NCI-H2196 treated with DMSO at 0.1 percent for 48 hours (cell line): ENCODE results near the gene RHOT2.

Experiments
- DNase-seq: peaks from one replicate; lab custom pipeline; 2025; ENCODE audit not compliant: unreplicated experiment; lab: John Stamatoyannopoulos, UW

Gene RHOT2

DNA sequence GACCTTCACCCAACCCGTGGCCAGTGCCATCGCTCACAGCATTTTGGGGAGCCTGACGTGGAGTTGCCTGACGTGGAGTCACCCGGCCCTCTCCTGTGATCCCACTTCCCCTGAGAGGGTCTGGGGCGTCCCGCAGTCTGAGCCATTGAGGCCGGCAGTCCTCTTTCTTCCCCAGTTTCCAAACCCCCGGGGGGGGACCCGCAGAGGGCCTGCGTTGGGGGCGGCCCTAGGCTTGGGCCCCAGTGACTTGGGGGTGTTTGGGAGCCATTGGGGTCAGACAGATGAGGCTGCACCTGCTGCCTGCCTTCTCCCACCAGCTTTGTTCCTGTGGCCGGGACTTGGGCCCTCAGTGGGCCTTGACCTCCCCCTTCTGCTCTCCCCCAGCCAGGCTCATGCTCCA lies 1.7 kb downstream of the RHOT2 start:
- no peak for DNase-seq

- no peak for DNase-seq
Measured at GRCh38 chr16:670485-671352, 2.8 kb downstream of the RHOT2 start.

- DNase-seq, result no peak
Measured at GRCh38 chr16:671353-672131, 3.6 kb downstream of the RHOT2 start.

DNA sequence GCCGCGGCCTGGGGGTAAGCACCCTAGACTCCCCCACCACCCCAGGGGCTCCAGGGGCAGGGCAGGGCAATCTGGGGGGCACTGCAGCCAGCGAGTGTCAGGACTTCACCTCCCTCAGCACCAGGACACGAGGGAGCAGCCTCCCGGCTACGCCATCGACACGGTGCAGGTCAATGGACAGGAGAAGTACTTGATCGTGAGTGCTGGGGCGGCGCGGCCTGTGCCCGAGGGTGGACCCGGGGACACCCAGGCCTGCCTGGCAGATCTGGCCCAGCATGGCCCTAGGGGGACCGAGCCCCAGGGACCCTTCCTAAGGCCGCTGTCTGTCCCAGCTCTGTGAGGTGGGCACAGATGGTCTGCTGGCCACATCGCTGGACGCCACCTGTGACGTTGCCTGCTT lies 4.4 kb downstream of the RHOT2 start:
- no peak for DNase-seq

GRCh38 chr16:672851-673250 lies 4.9 kb downstream of the RHOT2 start:
- DNase-seq, result no peak

DNA sequence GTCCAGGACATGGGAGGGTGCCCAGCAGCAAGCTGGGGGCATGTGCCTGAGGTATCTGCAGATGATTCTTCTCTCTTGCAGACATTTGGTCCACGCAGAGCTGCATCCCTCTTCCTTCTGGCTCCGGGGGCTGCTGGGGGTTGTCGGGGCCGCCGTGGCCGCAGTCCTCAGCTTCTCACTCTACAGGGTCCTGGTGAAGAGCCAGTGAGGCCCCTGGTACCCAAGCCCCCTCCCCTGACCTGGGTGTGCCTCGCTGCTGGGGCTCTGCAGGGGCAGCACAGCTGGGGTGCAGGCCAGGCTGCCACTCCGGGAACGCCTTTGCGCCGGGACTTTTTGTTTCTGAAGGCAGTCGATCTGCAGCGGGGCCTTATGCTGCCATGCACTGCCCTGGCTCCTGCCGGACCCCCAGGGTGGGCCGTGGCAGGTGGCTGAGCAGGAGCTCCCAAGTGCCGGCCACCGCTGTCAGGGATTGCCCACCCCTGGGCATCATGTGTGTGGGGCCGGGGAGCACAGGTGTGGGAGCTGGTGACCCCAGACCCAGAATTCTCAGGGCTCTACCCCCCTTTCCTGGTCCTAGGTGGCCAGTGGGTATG lies 5.6 kb downstream of the RHOT2 start:
- no peak for DNase-seq

DNA sequence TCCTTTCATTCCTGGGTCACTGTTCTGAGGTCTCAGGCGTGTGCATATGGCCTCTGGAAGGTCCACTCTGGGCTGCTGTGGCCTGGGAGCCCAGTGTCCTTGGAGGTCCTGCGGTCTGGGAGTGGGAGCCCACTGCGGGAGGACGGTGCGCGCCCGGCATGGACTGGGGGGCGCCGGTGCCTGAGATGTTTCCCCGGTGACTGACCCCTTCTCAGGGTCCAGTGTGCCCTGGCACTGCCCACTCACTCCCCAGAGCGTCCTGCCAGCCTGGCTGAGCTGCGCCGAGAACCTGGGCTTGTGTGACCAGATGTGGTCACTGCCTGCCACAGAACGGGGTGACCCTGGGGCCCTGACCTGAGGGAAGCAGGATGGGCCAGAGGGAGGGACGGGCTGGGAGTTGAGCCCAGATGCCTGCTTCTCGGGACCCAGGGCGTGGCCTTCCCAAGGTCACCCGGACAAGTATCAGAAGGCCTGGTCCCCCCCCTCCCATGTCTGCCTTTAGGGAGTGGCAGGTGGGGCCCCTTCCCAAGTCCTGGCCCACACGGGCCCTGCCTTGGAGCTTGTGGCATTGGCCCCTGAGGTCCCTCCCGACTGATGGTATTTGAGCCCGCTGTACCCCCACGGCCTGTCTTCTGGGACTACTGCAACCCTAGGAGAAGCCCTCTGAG lies 6.4 kb downstream of the RHOT2 start:
- no peak for DNase-seq

- no peak for DNase-seq
Measured at GRCh38 chr16:674968-675883, 7.3 kb downstream of the RHOT2 start, which contains the start of gene RHBDL1. Gene RHBDL1 (plus strand): TSS chr16:675671. CDS start chr16:675791, 120 bp downstream.

GRCh38 chr16:675884-676564 lies 8.1 kb downstream of the RHOT2 start:
- no peak for DNase-seq

- DNase-seq, result no peak
Measured at GRCh38 chr16:676565-676902, 8.6 kb downstream of the RHOT2 start.

DNA sequence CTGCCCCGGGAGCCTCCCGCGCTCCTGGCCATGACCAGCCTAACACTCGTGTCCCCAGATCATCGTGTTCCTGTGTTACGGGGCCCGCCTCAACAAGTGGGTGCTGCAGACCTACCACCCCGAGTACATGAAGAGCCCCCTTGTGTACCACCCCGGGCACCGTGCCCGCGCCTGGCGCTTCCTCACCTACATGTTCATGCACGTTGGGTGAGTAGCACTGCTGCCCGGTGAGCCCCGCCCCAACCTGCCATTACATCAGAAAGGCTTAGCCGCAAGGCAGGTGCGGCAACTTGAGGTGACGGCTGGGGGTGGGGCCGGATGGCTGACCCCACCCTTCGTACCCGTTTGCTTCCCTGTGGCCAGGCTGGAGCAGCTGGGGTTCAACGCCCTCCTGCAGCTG lies 9.0 kb downstream of the RHOT2 start:
- peak; percentile 80 for DNase-seq

DNA sequence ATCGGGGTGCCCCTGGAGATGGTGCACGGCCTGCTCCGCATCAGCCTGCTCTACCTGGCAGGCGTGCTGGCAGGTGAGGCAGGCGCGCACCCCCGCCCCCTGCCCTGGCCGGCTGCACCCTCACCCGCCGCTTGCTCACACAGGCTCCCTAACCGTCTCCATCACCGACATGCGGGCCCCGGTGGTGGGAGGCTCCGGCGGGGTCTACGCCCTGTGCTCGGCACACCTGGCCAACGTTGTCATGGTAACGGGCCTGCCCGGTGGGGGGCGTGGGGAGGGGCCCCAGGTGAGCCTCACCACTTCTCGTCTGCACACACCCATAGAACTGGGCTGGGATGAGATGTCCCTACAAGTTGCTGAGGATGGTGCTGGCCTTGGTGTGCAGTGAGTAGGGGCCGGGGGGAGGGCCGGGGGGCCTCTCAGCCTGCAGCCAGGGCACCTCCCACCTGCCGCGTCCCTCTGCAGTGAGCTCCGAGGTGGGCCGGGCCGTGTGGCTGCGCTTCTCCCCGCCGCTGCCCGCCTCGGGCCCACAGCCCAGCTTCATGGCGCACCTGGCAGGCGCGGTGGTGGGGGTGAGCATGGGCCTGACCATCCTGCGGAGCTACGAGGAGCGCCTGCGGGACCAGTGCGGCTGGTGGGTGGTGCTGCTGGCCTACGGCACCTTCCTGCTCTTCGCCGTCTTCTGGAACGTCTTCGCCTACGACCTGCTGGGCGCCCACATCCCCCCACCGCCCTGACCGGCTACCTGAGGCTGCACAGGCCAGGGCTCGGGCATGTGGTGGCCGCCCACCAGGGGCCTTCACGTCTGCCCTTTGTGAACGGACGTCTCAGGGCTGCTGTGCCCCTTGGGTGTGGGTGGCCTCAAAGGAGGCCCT lies 9.6 kb downstream of the RHOT2 start:
- DNase-seq, result peak; percentile 33

- DNase-seq, result peak; percentile 21
Measured at GRCh38 chr16:678209-678857, 10.4 kb downstream of the RHOT2 start.

DNA sequence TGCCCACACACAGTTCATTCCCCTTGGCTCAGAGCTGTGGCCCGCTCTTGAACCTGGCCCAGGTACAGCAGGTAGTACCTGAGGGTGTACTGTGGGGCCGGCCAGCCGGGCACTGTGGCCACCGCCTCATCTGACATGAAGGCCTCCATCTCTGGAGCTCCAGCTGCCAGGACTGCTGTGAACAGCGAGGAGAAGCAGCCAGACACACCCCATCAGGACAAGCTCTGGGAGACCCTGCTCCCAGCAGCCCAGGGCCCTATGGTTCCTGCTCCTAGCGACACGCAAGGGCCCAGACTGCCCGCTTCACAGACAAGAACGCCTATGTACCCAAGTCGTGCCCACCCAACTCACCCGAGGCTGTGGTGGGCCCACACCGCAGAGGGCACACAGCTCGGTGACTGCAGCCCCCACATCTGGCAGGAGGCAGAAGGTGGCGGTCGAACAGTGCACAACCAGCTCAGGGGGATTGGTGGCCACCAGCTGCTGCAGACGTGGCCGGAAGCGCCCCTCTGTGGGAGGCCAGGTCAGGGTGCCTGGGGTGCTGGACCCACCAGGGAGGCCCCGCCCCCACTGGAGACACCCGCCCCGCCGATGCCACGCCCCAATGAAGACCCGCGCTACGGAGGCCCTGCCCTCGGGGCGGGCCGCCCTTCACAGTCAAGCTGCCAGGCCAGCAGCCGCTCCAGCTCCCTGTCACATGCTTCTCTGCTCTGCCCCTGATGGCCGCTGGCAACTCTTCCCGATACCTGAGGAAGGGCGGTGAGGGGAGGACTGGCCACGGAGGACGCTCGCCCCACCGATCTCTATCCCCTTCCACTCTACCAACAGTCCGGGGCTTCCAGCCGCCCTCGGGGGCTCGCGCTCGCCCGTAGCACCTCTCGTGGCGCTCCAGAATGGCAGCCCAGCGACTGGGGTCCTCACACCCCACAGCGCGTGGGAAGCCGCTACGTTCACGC lies 11.2 kb downstream of the RHOT2 start:
- DNase-seq, result peak; percentile 67

GRCh38 chr16:679814-680624 lies 12.1 kb downstream of the RHOT2 start, which contains the start of gene STUB1:
Gene STUB1 (plus strand): TSS chr16:680410. CDS start chr16:680526, 116 bp downstream.
- DNase-seq, result peak; percentile 83

GRCh38 chr16:680625-680945 lies 12.7 kb downstream of the RHOT2 start:
- DNase-seq, result no peak
